H1 (cell line): ENCODE data around the gene WBP1L. TPM values are rescaled to one million over a fixed set of nuclear protein-coding genes. Genes with fewer than 3 reads are reported as not detected.
A peak's percentile ranks its signal among the peaks of the same experiment; 100 is the strongest.

ENCODE experiments used
- CTCF ChIA-PET: fragments of 300-600 bp; sonication (Branson Sonifier 250); formaldehyde crosslinking; loops from one replicate; lab custom pipeline; 2021; ENCODE audit not compliant: partially characterized antibody; lab: Charles Lee
- POLR2A ChIA-PET: fragments of 300-600 bp; sonication (Branson Sonifier 250); formaldehyde crosslinking; loops from one replicate; lab custom pipeline; 2021; ENCODE audit warnings: inconsistent platforms; ENCODE audit not compliant: partially characterized antibody; lab: Charles Lee
- DNase-seq, 2 experiments: peaks; one replicate each; pipeline versions ENCODE4 v3.0.0 to v3.0.0-alpha.2; 2010 to 2022; ENCODE audit warnings: low spot score in 2 of 2, low read depth in 1 of 2, mixed read lengths in 1 of 2
- FAIRE-seq: peaks from 2 replicates; lab custom pipeline; 2011; peaks lifted over from hg19 to GRCh38; lab: Jason Lieb, UNC
- H2AFZ ChIP-seq: 2 replicates; pipeline ENCODE4 v1.8.1; 2012; ENCODE audit warnings: low read length, inconsistent platforms
- H2AK5ac ChIP-seq: 2 replicates; pipeline ENCODE4 v1.6.1; 2013; ENCODE audit warnings: low read depth, low read length
- H2BK120ac ChIP-seq: replicated peaks from 2 replicates; pipeline ENCODE3; 2013; ENCODE audit warnings: low read depth, low read length, inconsistent platforms
- H2BK12ac ChIP-seq: 2 replicates; pipeline ENCODE4 v1.6.1; 2013; ENCODE audit warnings: low read depth, low read length
- H2BK15ac ChIP-seq: 2 replicates; pipeline ENCODE4 v1.6.1; 2013; ENCODE audit warnings: low read length
- H2BK20ac ChIP-seq: 2 replicates; pipeline ENCODE4 v1.6.1; 2013; ENCODE audit warnings: low read length
- H2BK5ac ChIP-seq: 2 replicates; pipeline ENCODE4 v1.6.1; 2013; ENCODE audit warnings: low read depth, low read length
- H3K14ac ChIP-seq: 2 replicates; pipeline ENCODE4 v1.6.1; 2013; ENCODE audit warnings: inconsistent platforms; ENCODE audit not compliant: insufficient read length
- H3K18ac ChIP-seq: 2 replicates; pipeline ENCODE4 v1.6.1; 2013; ENCODE audit warnings: low read length; ENCODE audit errors: extremely low read depth
- H3K23ac ChIP-seq: 2 replicates; pipeline ENCODE4 v1.6.1; 2013; ENCODE audit warnings: inconsistent platforms; ENCODE audit not compliant: insufficient read length
- H3K23me2 ChIP-seq: 2 replicates; pipeline ENCODE4 v1.6.1; 2013; ENCODE audit warnings: low read depth, low read length
- H3K27ac ChIP-seq: 2 replicates; pipeline ENCODE4 v1.6.1; 2011; ENCODE audit warnings: low read depth, low read length, inconsistent platforms
- H3K27me3 ChIP-seq, 4 experiments: replicated peaks in 1 of 4; 1 replicate in 1 of 4; 2 replicates in 3 of 4; pipeline versions ENCODE4 v1.6.1 to v1.8.1; 2011 to 2013; ENCODE audit warnings: low read length in 3 of 4, mild to moderate bottlenecking in 3 of 4, inconsistent platforms in 2 of 4, mixed read lengths in 2 of 4, moderate library complexity in 1 of 4; ENCODE audit not compliant: control insufficient read depth in 3 of 4, insufficient read depth in 3 of 4; ENCODE audit errors: extremely low read depth in 1 of 4
- H3K36me3 ChIP-seq, 4 experiments: 2 replicates each; pipeline versions ENCODE4 v1.6.1 to v1.8.1; 2011 to 2013; ENCODE audit warnings: mild to moderate bottlenecking in 4 of 4, low read length in 3 of 4, moderate library complexity in 2 of 4, control low read depth in 1 of 4, inconsistent platforms in 1 of 4; ENCODE audit not compliant: insufficient read depth in 4 of 4, control insufficient read depth in 2 of 4
- H3K4ac ChIP-seq: replicated peaks from 2 replicates; pipeline ENCODE3; 2013; ENCODE audit warnings: low read length, low read depth, mixed read lengths, inconsistent platforms; ENCODE audit not compliant: insufficient read length
- H3K4me1 ChIP-seq, 4 experiments: replicated peaks in 1 of 4; 1 replicate in 1 of 4; 2 replicates in 3 of 4; pipeline versions ENCODE4 v1.6.1 to v1.8.1; 2011 to 2013; ENCODE audit warnings: low read length in 3 of 4, inconsistent platforms in 2 of 4, mixed read lengths in 1 of 4; ENCODE audit not compliant: insufficient read depth in 4 of 4, control insufficient read depth in 3 of 4
- H3K4me2 ChIP-seq, 2 experiments: 2 replicates each; pipeline versions ENCODE4 v1.6.1 to v1.8.1; 2011 to 2013; ENCODE audit warnings: low read depth in 2 of 2, low read length in 2 of 2, control low read depth in 1 of 2, inconsistent platforms in 1 of 2, mild to moderate bottlenecking in 1 of 2; ENCODE audit not compliant: insufficient read depth in 1 of 2
- H3K4me3 ChIP-seq, 4 experiments: fragments of 200-600, 300-600 bp in 1 of 4; sonication (generic), shearing (Covaris generic), sonication (Bioruptor Twin) in 1 of 4; 2 replicates each; pipeline versions ENCODE4 v1.5.1 to v1.8.1; 2011 to 2016; ENCODE audit warnings: low read length in 4 of 4, low read depth in 3 of 4, control low read depth in 2 of 4, inconsistent platforms in 2 of 4, mild to moderate bottlenecking in 2 of 4, mixed read lengths in 1 of 4, moderate library complexity in 1 of 4; ENCODE audit not compliant: insufficient read depth in 2 of 4; ENCODE audit errors: extremely low read depth in 1 of 4
- H3K56ac ChIP-seq: replicated peaks from 2 replicates; pipeline ENCODE3; 2013; ENCODE audit warnings: low read depth, mild to moderate bottlenecking, mixed read lengths, low read length, inconsistent platforms; ENCODE audit not compliant: insufficient read length
- H3K79me1 ChIP-seq: 2 replicates; pipeline ENCODE4 v1.6.1; 2013; ENCODE audit warnings: low read depth, low read length, control low read depth
- H3K79me2 ChIP-seq, 2 experiments: 2 replicates each; pipeline versions ENCODE4 v1.6.1 to v1.8.1; 2012 to 2013; ENCODE audit warnings: low read length in 2 of 2, mild to moderate bottlenecking in 2 of 2, inconsistent platforms in 1 of 2; ENCODE audit not compliant: insufficient read depth in 2 of 2, control insufficient read depth in 1 of 2
- H3K9ac ChIP-seq, 4 experiments: replicated peaks in 1 of 4; 1 replicate in 1 of 4; 2 replicates in 3 of 4; pipeline versions ENCODE4 v1.6.1 to v1.8.1; 2011 to 2013; ENCODE audit warnings: low read depth in 3 of 4, low read length in 3 of 4, control low read depth in 2 of 4, mild to moderate bottlenecking in 2 of 4, moderate library complexity in 2 of 4, inconsistent platforms in 1 of 4; ENCODE audit errors: extremely low read depth in 1 of 4
- H3K9me3 ChIP-seq, 2 experiments: 2 replicates each; pipeline versions ENCODE4 v1.6.1 to v1.8.1; 2012 to 2013; ENCODE audit warnings: mild to moderate bottlenecking in 2 of 2, moderate library complexity in 2 of 2, control low read depth in 1 of 2, inconsistent platforms in 1 of 2, low read depth in 1 of 2, low read length in 1 of 2, mixed read lengths in 1 of 2; ENCODE audit not compliant: insufficient read depth in 2 of 2
- H4K20me1 ChIP-seq, 2 experiments: replicated peaks in 1 of 2; 2 replicates each; pipeline versions ENCODE3 to v1.8.1; 2011 to 2013; ENCODE audit warnings: inconsistent platforms in 2 of 2, low read length in 2 of 2, mild to moderate bottlenecking in 1 of 2; ENCODE audit not compliant: insufficient read depth in 2 of 2, control insufficient read depth in 1 of 2
- H4K5ac ChIP-seq: 2 replicates; pipeline ENCODE4 v1.6.1; 2013; ENCODE audit warnings: low read length, low read depth, mixed read lengths, inconsistent platforms; ENCODE audit not compliant: insufficient read length
- H4K8ac ChIP-seq: 2 replicates; pipeline ENCODE4 v1.8.0; 2013; ENCODE audit warnings: mild to moderate bottlenecking, moderate library complexity, low read length, inconsistent platforms; ENCODE audit not compliant: insufficient read depth; ENCODE audit errors: extremely low read depth
- H4K91ac ChIP-seq: replicated peaks from 2 replicates; pipeline ENCODE3; 2013; ENCODE audit warnings: low read length, mixed read lengths, inconsistent platforms; ENCODE audit not compliant: insufficient read length
- ASH2L ChIP-seq: fragments of 200-600, 300-600 bp; sonication (generic); IDR thresholded peaks from one replicate; pipeline ENCODE4 v1.7.1; 2017; ENCODE audit warnings: low read length
- FOSL1 ChIP-seq: IDR thresholded peaks from 2 replicates; pipeline ENCODE4 v1.6.1; 2011; ENCODE audit warnings: mild to moderate bottlenecking, low read depth, low read length, moderate library complexity; ENCODE audit not compliant: insufficient read depth
- RFX5 ChIP-seq: IDR thresholded peaks from 2 replicates; pipeline ENCODE4 v1.6.1; 2011; ENCODE audit warnings: low read depth, low read length, improper control_type of control experiment, borderline replicate concordance
- TAF1 ChIP-seq: IDR thresholded peaks from 2 replicates; pipeline ENCODE4 v1.6.1; 2011; ENCODE audit warnings: mild to moderate bottlenecking, low read depth, low read length
- WGBS, 2 experiments: shearing (Covaris generic) in 1 of 2; methylation state at CpG; one replicate each; pipeline versions ENCODE4 v1.1.6 to v1.1.7; 2013 to 2015; ENCODE audit warnings: low lambda C conversion rate in 2 of 2, mixed read lengths in 2 of 2, inconsistent platforms in 1 of 2, low coverage in 1 of 2, missing lambda C conversion rate in 1 of 2; ENCODE audit not compliant: insufficient replicate concordance in 2 of 2, insufficient coverage in 1 of 2, insufficient read length in 1 of 2; ENCODE audit errors: extremely low coverage in 1 of 2, missing lambda C conversion rate in 1 of 2; 5-methylcytosine and 5-hydroxymethylcytosine counted together
- polyA plus RNA-seq, 7 experiments: library from polyadenylated mRNA; depleted of rRNA in 3 of 7; stranded (reverse) in 5 of 7; unstranded in 2 of 7; fragments of >200 nt in 5 of 7; fragments of 200-250 nt in 2 of 7; gene quantifications; 1 replicate in 5 of 7; 2 replicates in 1 of 7; 4 replicates in 1 of 7; pipeline versions ENCODE4 v1.2.1 to v1.2.3, GENCODE V29; 2011 to 2013; ENCODE audit warnings: missing spikeins in 2 of 7, mixed read lengths in 2 of 7
- total RNA-seq: library from RNA; stranded (reverse); fragmentation: NEBNext Ultra II Directional; extraction: Animal tissue kit (Norgen Biotek cat#: 25700); gene quantifications from 2 replicates; pipeline ENCODE4 v1.2.1, GENCODE V29; 2021

The WBP1L gene
- total and polyA plus RNA-seq, 2 of the 8 experiments (the other 6 are each of a cell fraction or from before 2014, with no cell fraction given), result 26.6 to 29.9 TPM

GRCh38 chr10:102795453-102796406 is 52.0 kb downstream of the WBP1L start:
- POLR2A ChIA-PET, result interaction anchor here (0.6 kb wide), 1 partner anchor 1753 kb away, joined by 4 read pairs; no protein-coding TSS in a partner anchor
- H2BK20ac ChIP-seq, result no peak overlapping the region
- no peak overlapping the region for H3K4me2 ChIP-seq
- TF ChIP-seq RFX5 (no peak), TAF1 (no peak), FOSL1 (no peak), ASH2L (no peak)
- TF ChIP-seq, all 59 proteins: peak for 0
- FAIRE-seq, result no peak
- Histone ChIP-seq H3K27ac (no peak overlapping the region), H3K27me3 (no peaks in the 10 kb centered on the region), H3K18ac (no peak overlapping the region), H2BK120ac (no peak overlapping the region), H2BK12ac (no peak overlapping the region), H3K9ac (no peak overlapping the region), H3K79me1 (no peaks in the 10 kb centered on the region), H3K56ac (no peak overlapping the region), H4K91ac (no peak overlapping the region), H4K8ac (no peak overlapping the region), H3K4ac (no peak overlapping the region), H2AK5ac (no peak overlapping the region), H2BK15ac (0 out of 2 replicates have a peak overlapping the region, but pooled peaks have one; percentile 21), H4K20me1 (no peaks in the 10 kb centered on the region), H3K9me3 (no peaks in the 10 kb centered on the region), H3K4me3 (no peak overlapping the region), H2AFZ (no peak overlapping the region), H3K14ac (no peak overlapping the region), H3K36me3 (no peaks in the 10 kb centered on the region), H3K23ac (no peak overlapping the region), H3K4me1 (peaks cover 7 to 14% (median 11%) of the 10 kb centered on the region in 4 experiments), H3K23me2 (no peaks in the 10 kb centered on the region), H3K79me2 (no peaks in the 10 kb centered on the region), H4K5ac (no peak overlapping the region), H2BK5ac (no peak overlapping the region)
- CTCF ChIA-PET, result interaction anchor here (0.8 kb wide), 1 partner anchor 35 kb away, joined by 5 read pairs; no protein-coding TSS in a partner anchor
- DNase-seq, result no peak
- WGBS, 2 experiments, result 85% methylated on average over 14 of the region's 15 CpGs; no CpG with 5 or more reads in 1 of the 2 experiments
